HL-60 (cell line): ENCODE results near the gene FLOT1.
A peak's percentile ranks its signal among the peaks of the same experiment; 100 is the strongest.

Source experiments
- DNase-seq, 2 experiments: peaks; one replicate each; pipeline ENCODE4 v3.0.0-alpha.2; 2010 to 2020; ENCODE audit warnings: low read depth in 1 of 2, low spot score in 1 of 2
- H3K27ac ChIP-seq: fragments of 250-450 bp; sonication (Bioruptor Pico); replicated peaks from 2 replicates; pipeline ENCODE4 v1.5.1; 2020; ENCODE audit warnings: mild to moderate bottlenecking, moderate library complexity
- H3K27me3 ChIP-seq: fragments of 250-450 bp; sonication (Bioruptor Pico); 2 replicates; pipeline ENCODE4 v1.5.1; 2021; ENCODE audit warnings: mild to moderate bottlenecking, moderate library complexity; ENCODE audit not compliant: insufficient read depth, poor library complexity, severe bottlenecking
- H3K4me3 ChIP-seq: replicated peaks from 2 replicates; pipeline ENCODE4 v1.5.1; 2011; ENCODE audit warnings: mild to moderate bottlenecking, control low read depth, low read length; ENCODE audit not compliant: insufficient read depth
- GABPA ChIP-seq: IDR thresholded peaks from 2 replicates; pipeline ENCODE4 v1.6.1; 2012; ENCODE audit warnings: low read depth
- POLR2AphosphoS5 ChIP-seq: IDR thresholded peaks from 2 replicates; pipeline ENCODE4 v1.6.1; 2012; ENCODE audit warnings: low read depth
- SPI1 ChIP-seq: IDR thresholded peaks from 2 replicates; pipeline ENCODE4 v1.6.1; 2012; ENCODE audit warnings: low read depth, mild to moderate bottlenecking, borderline replicate concordance
- TF ChIP-seq, protein P1 (sequence below): IDR thresholded peaks from one replicate; pipeline ENCODE4 v1.5.1; 2011; ENCODE audit warnings: low read length, control low read depth, inconsistent platforms; ENCODE audit not compliant: insufficient read depth
- TF ChIP-seq, protein P2 (sequence below): IDR thresholded peaks from 2 replicates; pipeline ENCODE4 v1.6.1; 2012; ENCODE audit warnings: low read depth; ENCODE audit not compliant: insufficient replicate concordance

Gene FLOT1

DNA sequence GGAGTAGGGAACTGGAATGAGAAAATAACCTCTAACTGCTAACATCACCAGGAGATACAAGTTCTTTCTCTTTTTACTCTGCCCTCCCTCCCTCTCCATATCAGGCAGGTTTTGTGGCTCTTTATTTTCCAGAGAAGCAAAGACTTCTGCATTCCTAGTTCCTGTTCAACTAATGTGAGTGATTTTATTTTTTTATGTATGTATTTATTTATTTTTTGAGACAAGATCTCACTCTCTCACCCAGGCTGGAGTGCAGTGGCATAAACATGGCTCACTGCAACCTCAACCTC, 7.8 kb upstream of the FLOT1 start:
- H3K27me3 ChIP-seq = peaks cover 2% of the 10 kb centered on the region
- no peak overlapping the region for H3K4me3 ChIP-seq
- H3K27ac ChIP-seq = no peak overlapping the region
- TF ChIP-seq POLR2AphosphoS5 (no peak), SPI1 (peak; percentile 39; the same call in 1 of the 2 replicates), GABPA (no peak)
- TF ChIP-seq, protein P1, sequence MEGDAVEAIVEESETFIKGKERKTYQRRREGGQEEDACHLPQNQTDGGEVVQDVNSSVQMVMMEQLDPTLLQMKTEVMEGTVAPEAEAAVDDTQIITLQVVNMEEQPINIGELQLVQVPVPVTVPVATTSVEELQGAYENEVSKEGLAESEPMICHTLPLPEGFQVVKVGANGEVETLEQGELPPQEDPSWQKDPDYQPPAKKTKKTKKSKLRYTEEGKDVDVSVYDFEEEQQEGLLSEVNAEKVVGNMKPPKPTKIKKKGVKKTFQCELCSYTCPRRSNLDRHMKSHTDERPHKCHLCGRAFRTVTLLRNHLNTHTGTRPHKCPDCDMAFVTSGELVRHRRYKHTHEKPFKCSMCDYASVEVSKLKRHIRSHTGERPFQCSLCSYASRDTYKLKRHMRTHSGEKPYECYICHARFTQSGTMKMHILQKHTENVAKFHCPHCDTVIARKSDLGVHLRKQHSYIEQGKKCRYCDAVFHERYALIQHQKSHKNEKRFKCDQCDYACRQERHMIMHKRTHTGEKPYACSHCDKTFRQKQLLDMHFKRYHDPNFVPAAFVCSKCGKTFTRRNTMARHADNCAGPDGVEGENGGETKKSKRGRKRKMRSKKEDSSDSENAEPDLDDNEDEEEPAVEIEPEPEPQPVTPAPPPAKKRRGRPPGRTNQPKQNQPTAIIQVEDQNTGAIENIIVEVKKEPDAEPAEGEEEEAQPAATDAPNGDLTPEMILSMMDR = no peak
- TF ChIP-seq, protein P2, sequence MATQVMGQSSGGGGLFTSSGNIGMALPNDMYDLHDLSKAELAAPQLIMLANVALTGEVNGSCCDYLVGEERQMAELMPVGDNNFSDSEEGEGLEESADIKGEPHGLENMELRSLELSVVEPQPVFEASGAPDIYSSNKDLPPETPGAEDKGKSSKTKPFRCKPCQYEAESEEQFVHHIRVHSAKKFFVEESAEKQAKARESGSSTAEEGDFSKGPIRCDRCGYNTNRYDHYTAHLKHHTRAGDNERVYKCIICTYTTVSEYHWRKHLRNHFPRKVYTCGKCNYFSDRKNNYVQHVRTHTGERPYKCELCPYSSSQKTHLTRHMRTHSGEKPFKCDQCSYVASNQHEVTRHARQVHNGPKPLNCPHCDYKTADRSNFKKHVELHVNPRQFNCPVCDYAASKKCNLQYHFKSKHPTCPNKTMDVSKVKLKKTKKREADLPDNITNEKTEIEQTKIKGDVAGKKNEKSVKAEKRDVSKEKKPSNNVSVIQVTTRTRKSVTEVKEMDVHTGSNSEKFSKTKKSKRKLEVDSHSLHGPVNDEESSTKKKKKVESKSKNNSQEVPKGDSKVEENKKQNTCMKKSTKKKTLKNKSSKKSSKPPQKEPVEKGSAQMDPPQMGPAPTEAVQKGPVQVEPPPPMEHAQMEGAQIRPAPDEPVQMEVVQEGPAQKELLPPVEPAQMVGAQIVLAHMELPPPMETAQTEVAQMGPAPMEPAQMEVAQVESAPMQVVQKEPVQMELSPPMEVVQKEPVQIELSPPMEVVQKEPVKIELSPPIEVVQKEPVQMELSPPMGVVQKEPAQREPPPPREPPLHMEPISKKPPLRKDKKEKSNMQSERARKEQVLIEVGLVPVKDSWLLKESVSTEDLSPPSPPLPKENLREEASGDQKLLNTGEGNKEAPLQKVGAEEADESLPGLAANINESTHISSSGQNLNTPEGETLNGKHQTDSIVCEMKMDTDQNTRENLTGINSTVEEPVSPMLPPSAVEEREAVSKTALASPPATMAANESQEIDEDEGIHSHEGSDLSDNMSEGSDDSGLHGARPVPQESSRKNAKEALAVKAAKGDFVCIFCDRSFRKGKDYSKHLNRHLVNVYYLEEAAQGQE = no peak
- DNase-seq = no peak

DNA sequence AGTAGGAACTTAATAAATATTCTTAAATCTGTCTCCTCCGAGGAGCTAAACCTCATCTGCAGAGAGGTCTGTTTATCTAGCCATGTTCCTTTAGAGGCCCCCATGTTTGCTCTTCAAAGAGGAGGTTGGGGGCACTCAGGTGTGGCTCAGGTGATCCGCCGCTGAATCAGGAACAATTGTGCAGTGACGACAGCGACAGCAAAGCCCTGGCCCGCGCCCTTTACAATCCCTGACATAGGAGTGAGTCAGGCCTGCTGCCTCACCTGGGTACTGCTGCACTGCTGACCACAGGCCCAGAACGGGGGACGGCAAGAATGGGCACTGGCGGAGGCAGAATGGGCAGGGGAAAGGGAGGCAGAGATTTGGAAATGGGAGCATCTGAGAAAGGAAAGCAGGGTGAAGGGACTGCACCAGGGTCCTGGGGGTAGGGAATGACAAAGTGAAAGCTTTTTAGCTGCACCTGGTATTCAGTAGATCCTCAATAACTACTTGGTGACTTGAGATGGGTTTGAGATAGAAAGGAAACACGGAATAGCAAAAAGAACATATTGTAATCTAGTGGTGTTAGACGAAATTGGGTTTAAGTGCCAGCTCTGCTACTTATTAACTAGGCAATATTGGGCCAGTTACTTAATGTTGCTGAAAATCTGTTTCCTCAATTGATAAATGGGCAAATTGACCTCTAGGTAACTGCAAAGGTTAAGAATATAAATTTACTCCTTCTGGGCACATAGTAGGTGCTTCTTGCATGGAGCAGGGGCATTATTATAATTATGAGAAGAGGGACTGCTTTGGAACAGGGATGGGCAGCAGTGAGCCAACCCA, 7.3 kb upstream of the FLOT1 start:
- H3K27ac ChIP-seq = no peak overlapping the region
- peaks cover 5% of the 10 kb centered on the region for H3K27me3 ChIP-seq
- no peak for TF ChIP-seq SPI1
- TF ChIP-seq, protein P2 = no peak
- TF ChIP-seq POLR2AphosphoS5 = no peak
- TF ChIP-seq GABPA = no peak
- TF ChIP-seq, protein P1 = no peak
- no peak overlapping the region for H3K4me3 ChIP-seq
- no peak for DNase-seq

DNA sequence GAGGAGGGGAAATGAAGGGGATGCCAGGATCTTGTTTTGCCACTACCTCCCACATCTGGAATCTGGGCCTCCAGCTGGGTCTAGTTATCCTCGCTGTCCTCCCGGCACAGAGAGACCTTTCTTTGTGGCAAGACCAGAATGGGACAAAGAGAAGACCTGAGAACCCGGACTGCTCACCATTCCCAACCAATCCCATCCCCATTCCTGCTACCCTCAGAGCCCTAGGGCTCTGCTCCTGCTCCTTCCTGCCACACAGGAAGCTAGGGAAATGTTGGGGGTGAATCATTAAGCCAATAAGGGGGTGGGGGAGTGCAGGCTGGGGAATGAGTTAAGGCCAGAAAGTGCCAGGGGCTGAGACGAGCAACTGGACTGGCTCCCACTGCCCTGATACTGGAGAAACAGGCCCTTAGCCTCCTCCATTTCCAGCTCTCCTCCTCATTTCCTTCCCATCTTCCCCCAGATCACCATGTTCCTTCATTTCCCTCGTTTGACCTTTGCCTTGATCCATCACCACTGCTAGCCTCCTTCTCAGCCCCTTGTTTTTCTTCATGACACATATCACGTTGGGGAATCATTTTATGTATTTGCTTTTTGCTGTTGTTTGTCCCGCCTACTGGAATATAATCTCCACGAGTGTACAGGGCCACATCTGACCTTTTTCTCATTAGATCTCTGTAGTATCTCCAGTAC, 6.5 kb upstream of the FLOT1 start:
- DNase-seq = no peak
- H3K27me3 ChIP-seq = peaks cover 5% of the 10 kb centered on the region
- H3K4me3 ChIP-seq = no peak overlapping the region
- no peak for TF ChIP-seq POLR2AphosphoS5
- TF ChIP-seq, protein P1 = no peak
- TF ChIP-seq GABPA = no peak
- no peak for TF ChIP-seq SPI1
- TF ChIP-seq, protein P2 = no peak
- H3K27ac ChIP-seq = no peak overlapping the region
